Germinal center (tissue), 1 donor: ENCODE measurements around the gene VSTM2B.
A peak's percentile ranks its signal among the peaks of the same experiment; 100 is the strongest.

ENCODE experiments used
- DNase-seq: peaks from one replicate; pipeline ENCODE4 v3.0.0; 2012; ENCODE audit warnings: mixed read lengths, low spot score

The VSTM2B gene

GRCh38 chr19:29593869-29594268, 68.1 kb downstream of the VSTM2B start:
- no peak for DNase-seq

- no peak for DNase-seq
Observed at GRCh38 chr19:29596080-29596727, 70.4 kb downstream of the VSTM2B start.

GRCh38 chr19:29596885-29597525, 71.2 kb downstream of the VSTM2B start:
- no peak for DNase-seq

GRCh38 chr19:29598036-29598435, 72.2 kb downstream of the VSTM2B start:
- no peak for DNase-seq

GRCh38 chr19:29598496-29598895, 72.7 kb downstream of the VSTM2B start:
- no peak for DNase-seq

GRCh38 chr19:29603308-29603707, 77.5 kb downstream of the VSTM2B start:
- DNase-seq, result no peak

GRCh38 chr19:29605653-29606419, 80.0 kb downstream of the VSTM2B start, which contains the start of gene POP4:
Gene POP4, plus strand, starts transcription at chr19:29606283. Its CDS starts 36 bp downstream, at chr19:29606319.
- DNase-seq, result peak; percentile 97

GRCh38 chr19:29606420-29606747, 80.6 kb downstream of the VSTM2B start:
- DNase-seq, result peak; percentile 37

GRCh38 chr19:29609636-29610035, 83.8 kb downstream of the VSTM2B start:
- no peak for DNase-seq

- DNase-seq, result no peak
Observed at GRCh38 chr19:29610213-29610573, 84.4 kb downstream of the VSTM2B start.

GRCh38 chr19:29610574-29611271, 84.9 kb downstream of the VSTM2B start:
- peak; percentile 91 for DNase-seq

GRCh38 chr19:29612121-29612520, 86.3 kb downstream of the VSTM2B start:
- no peak for DNase-seq

- no peak for DNase-seq
Observed at GRCh38 chr19:29612801-29613595, 87.2 kb downstream of the VSTM2B start.

- DNase-seq, result no peak
Observed at GRCh38 chr19:29614046-29614445, 88.3 kb downstream of the VSTM2B start.
